Activated gamma-delta T cell treated with Interleukin-2 at 50 U/mL for 16 hours (primary cell): ENCODE data around the gene POLQ.
"Not testable (repeated sequence)": the region's sequence is repeated elsewhere in the genome, so short reads cannot be mapped to it uniquely, and the experiment has no call there.

Source experiments
- DNase-seq: peaks from one replicate; pipeline ENCODE4 v3.0.0-alpha.2; 2020

POLQ gene

GRCh38 chr3:121414924-121415323, 130.9 kb downstream of the POLQ start:
- no peak for DNase-seq

- no peak for DNase-seq
Observed at GRCh38 chr3:121411523-121411922, 134.3 kb downstream of the POLQ start.

DNA sequence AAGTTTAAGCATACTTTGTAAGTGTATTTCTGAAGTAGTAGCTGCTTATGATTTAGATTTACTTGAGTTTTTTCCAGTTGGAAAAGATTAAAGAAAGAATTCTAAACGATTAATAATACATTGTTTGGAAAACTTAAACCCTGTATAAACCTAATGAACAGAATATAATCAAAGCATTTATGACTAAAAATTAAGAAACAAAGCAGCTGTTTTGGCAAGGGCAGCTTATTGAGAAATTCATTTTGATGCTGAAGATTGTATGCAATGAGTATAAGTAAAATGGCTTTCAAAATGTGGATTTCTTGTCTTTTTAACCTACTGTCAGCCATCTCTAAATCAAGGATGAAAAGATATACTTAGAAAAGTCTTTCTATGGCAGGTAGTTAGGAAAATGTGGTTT, 140.2 kb downstream of the POLQ start:
- DNase-seq, result no peak

DNA sequence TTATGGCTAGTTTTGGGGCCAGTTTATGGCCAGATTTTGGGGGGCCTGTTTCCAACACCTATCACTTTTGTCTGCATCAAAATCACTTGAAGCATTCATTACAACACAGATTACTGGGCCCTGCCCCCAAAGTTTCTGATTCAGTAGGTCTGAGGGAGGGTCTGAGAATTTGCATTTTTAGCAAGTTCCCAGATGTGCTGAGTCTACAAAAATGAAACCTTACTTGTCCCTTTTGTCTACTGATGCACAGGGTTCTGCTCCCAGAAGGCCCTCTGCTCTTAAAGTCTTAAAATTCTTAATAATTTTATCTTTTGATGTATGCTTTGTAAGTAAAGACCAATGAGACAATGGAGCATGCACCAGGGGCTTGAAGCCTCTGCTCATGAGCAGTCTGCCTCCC, 146.0 kb downstream of the POLQ start:
- no peak for DNase-seq

- not testable (repeated sequence) for DNase-seq
Observed at GRCh38 chr3:121398051-121398450, 147.7 kb downstream of the POLQ start.

GRCh38 chr3:121395967-121396366, 149.8 kb downstream of the POLQ start:
- not testable (repeated sequence) for DNase-seq

GRCh38 chr3:121388308-121388707, 157.5 kb downstream of the POLQ start:
- DNase-seq, result not testable (repeated sequence)
